NCI-H2107 treated with DMSO at 0.1 percent for 48 hours (cell line): ENCODE results near the gene NAP1L1.

Experiments used
- DNase-seq: peaks from one replicate; lab custom pipeline; 2025; ENCODE audit not compliant: unreplicated experiment; lab: John Stamatoyannopoulos, UW

NAP1L1 gene

GRCh38 chr12:76041406-76041805 is 43.1 kb downstream of the NAP1L1 start:
- peak; percentile 38 for DNase-seq

GRCh38 chr12:76040461-76040860 is 44.0 kb downstream of the NAP1L1 start:
- DNase-seq = no peak

- DNase-seq = no peak
Measured at GRCh38 chr12:76038176-76038575, 46.3 kb downstream of the NAP1L1 start.

GRCh38 chr12:76037130-76038103 is 47.1 kb downstream of the NAP1L1 start:
- peak; percentile 96 for DNase-seq

- no peak for DNase-seq
Measured at GRCh38 chr12:76035045-76035444, 49.4 kb downstream of the NAP1L1 start.

- no peak for DNase-seq
Measured at GRCh38 chr12:76033081-76034011, 51.1 kb downstream of the NAP1L1 start.

GRCh38 chr12:76032043-76032981 is 52.2 kb downstream of the NAP1L1 start:
- no peak for DNase-seq

GRCh38 chr12:76031414-76032042 is 53.0 kb downstream of the NAP1L1 start, which contains the start of gene PHLDA1:
TSS of gene PHLDA1 (minus strand) at chr12:76031776.
- peak; percentile 91 for DNase-seq

GRCh38 chr12:76031081-76031413 is 53.4 kb downstream of the NAP1L1 start:
- DNase-seq = peak; percentile 45

GRCh38 chr12:76030341-76031080 is 54.0 kb downstream of the NAP1L1 start:
- no peak for DNase-seq

GRCh38 chr12:76029982-76030340 is 54.5 kb downstream of the NAP1L1 start:
- DNase-seq = peak; percentile 63

- DNase-seq = no peak
Measured at GRCh38 chr12:76028571-76029277, 55.8 kb downstream of the NAP1L1 start.

GRCh38 chr12:76026643-76027063 is 57.8 kb downstream of the NAP1L1 start:
- no peak for DNase-seq

- DNase-seq = no peak
Measured at GRCh38 chr12:76025601-76026575, 58.6 kb downstream of the NAP1L1 start.

- DNase-seq = no peak
Measured at GRCh38 chr12:76024942-76025600, 59.4 kb downstream of the NAP1L1 start.

- no peak for DNase-seq
Measured at GRCh38 chr12:76024102-76024781, 60.2 kb downstream of the NAP1L1 start.
